Activated naive CD4-positive, alpha-beta T cell treated with anti-CD3 and anti-CD28 coated beads, Interleukin-2, amount 50 U/mL, for 24 hours (primary cell): Measurements from ENCODE around the gene MYB.

Experiments
- H3K27ac Mint-ChIP-seq: one replicate; pipeline ENCODE4 v1.8.0; 2021; ENCODE audit warnings: mild to moderate bottlenecking, mixed read lengths
- H3K27me3 Mint-ChIP-seq: one replicate; pipeline ENCODE4 v1.8.0; 2021; ENCODE audit warnings: mixed read lengths
- H3K36me3 Mint-ChIP-seq: one replicate; pipeline ENCODE4 v1.8.0; 2021; ENCODE audit warnings: mixed read lengths
- H3K4me1 Mint-ChIP-seq: one replicate; pipeline ENCODE4 v1.8.0; 2021; ENCODE audit warnings: mixed read lengths
- H3K4me3 Mint-ChIP-seq: one replicate; pipeline ENCODE4 v1.8.0; 2021; ENCODE audit warnings: mild to moderate bottlenecking, mixed read lengths
- H3K9me3 Mint-ChIP-seq: one replicate; pipeline ENCODE4 v1.8.0; 2021; ENCODE audit warnings: mixed read lengths

Gene MYB

DNA sequence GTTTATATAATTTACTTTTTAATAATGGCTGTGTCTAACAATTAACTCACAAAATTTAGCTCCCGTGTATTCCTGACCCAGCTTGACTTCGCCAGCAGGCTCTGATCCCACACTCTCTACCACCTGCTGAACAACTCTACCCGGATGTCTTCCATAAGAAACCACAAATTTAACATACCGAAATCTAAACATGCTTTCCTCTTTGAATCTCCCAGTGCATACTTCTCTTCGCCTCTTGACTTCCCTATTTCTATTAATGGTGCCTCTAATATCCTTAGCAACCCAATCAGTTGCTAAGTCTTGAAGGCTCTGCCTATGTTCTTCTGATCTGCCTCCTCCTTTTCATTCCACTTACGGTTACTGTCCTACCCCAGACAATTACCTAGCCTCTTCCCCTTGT, 4.6 kb upstream of the MYB start:
- Mint-ChIP-seq H3K9me3 (no peaks in the 10 kb centered on the region), H3K36me3 (no peaks in the 10 kb centered on the region), H3K4me1 (peaks cover 38% of the 10 kb centered on the region), H3K27me3 (no peaks in the 10 kb centered on the region), H3K4me3 (no peak overlapping the region), H3K27ac (peak overlapping the region; percentile 9)

DNA sequence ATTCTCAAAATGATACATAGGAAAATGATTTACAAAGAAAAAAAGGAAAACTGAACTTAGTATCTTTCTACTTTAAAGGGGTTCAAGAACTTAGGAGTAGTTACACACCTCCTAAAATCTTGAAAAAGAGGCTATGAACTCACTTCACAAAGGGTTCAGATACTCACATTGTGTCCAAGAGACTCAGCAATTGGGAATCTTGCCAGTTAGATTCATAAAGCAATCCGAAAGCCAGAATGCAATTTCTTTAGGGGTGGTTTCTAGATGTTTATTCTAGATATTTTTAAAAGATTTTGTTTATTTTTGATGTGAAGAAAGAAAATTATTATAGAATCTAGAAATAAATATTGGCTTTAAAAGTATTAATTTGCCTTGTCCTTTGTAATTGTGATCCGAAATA, 1.7 kb upstream of the MYB start:
- Mint-ChIP-seq H3K4me3 (peak overlapping the region; percentile 67), H3K36me3 (no peaks in the 10 kb centered on the region), H3K27ac (peak overlapping the region; percentile 85), H3K27me3 (no peaks in the 10 kb centered on the region), H3K9me3 (no peaks in the 10 kb centered on the region), H3K4me1 (peaks cover 48% of the 10 kb centered on the region)

DNA sequence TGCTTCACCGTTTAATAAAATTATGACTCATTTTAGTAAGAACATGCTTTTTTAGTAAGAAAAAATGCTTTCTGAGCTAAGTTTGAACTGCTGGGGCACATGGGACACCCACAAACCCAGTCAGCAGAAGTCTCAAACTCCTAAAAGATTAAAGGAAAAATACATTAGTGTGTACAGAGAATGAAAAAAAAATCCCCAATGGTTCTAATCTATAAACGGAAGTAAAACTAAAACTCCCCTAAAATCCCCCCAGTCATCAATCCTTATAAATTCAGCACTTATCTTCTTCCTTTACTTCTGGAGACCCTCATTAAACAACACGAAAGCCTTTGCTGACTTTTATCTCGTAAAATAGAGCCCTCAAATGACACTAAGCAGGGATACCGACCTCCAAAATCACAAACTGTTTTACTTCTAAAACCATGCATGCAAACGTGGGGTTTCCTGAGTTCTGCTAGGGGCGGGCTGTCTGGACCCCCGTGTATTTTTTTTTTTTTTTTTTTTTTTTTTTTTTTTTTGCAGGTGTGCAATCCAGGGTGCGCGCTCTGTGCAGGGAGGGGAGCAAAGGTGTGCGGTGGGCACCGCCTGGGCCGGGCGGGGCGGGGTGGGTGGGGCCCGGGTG, 1.1 kb upstream of the MYB start:
- H3K36me3 Mint-ChIP-seq, result no peaks in the 10 kb centered on the region
- no peaks in the 10 kb centered on the region for H3K9me3 Mint-ChIP-seq
- H3K4me1 Mint-ChIP-seq, result peaks cover 48% of the 10 kb centered on the region
- H3K27ac Mint-ChIP-seq, result peak overlapping the region; percentile 88
- peak overlapping the region; percentile 85 for H3K4me3 Mint-ChIP-seq
- no peaks in the 10 kb centered on the region for H3K27me3 Mint-ChIP-seq

DNA sequence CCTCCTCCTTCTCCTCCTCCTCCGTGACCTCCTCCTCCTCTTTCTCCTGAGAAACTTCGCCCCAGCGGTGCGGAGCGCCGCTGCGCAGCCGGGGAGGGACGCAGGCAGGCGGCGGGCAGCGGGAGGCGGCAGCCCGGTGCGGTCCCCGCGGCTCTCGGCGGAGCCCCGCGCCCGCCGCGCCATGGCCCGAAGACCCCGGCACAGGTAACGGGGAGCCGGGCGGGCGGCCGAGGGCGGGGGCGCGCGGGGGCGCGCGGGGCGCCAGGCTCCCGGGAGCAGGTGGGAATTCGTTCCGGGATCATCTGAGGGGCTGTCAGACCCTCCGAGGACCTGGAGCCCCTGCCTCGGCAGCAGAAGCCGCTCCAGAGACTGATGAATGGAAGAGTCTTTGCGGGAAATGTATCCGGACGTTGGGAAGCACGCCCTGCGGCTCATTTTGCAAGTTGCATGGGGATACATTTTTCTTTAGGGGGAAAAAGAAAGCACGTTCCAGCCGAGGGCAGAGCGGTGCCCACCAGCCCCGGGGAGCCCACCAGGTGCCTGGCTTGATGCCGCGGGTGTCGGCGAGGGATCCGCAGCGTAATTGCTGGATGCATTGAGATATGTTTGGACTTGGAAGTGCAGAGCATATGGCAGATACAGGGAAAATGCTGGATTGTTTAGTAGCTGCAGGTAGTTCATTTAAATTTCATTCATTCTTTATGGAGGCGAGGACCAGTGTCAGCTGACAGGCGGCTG, 394 bp downstream of the MYB start:
- Mint-ChIP-seq H3K27ac (peak overlapping the region; percentile 97), H3K36me3 (peaks cover 1% of the 10 kb centered on the region), H3K27me3 (no peaks in the 10 kb centered on the region), H3K9me3 (no peaks in the 10 kb centered on the region), H3K4me1 (peaks cover 45% of the 10 kb centered on the region), H3K4me3 (peak overlapping the region; percentile 97)

DNA sequence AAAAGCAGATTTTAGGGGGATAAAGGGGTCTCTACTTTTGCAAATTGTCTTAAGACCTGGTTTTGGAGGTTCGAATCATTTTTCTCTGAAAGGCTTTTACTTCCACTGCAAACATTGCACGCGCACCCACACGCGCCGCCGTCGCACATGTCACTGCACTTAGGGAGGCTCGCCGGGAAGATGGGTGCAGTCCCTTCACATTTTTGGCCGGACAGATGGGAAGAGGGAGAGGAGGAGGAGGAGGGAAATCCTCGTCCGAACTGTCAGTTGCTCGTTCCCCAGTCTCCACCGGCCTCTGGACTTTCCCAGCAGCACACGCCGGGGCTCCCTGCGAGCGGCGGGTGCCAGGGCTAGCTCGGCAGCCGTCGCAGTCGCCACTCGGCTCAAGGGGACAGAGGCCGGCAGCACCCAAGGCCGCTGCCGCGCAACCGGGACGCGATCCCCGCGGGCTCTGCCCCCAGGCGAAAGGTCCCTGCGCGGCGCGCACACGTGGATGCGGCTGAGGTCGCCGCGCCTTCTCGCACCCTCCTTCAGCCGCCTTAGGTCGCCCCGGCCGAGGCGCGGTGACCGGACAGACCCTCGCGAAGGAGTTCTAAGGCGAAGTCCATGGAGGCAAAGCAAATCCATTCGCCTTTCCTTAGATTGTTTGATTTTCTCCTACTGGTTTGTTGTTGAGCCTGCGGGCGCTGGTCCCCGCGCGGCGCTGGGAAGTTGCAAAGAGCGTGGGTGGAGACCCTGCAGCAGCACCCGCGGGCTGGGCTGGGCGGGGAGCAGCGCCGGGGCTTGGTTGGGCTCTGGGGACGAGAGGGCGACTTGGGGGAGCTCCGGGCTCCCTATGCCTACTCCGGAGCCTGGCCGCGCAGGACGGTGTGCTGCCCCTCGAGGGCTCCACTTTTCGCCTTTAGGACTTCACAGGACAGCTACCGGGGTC, 1.2 kb downstream of the MYB start:
- no peaks in the 10 kb centered on the region for H3K9me3 Mint-ChIP-seq
- peaks cover 1% of the 10 kb centered on the region for H3K36me3 Mint-ChIP-seq
- H3K27ac Mint-ChIP-seq, result peak overlapping the region; percentile 97
- H3K4me3 Mint-ChIP-seq, result peak overlapping the region; percentile 97
- no peaks in the 10 kb centered on the region for H3K27me3 Mint-ChIP-seq
- peaks cover 37% of the 10 kb centered on the region for H3K4me1 Mint-ChIP-seq

DNA sequence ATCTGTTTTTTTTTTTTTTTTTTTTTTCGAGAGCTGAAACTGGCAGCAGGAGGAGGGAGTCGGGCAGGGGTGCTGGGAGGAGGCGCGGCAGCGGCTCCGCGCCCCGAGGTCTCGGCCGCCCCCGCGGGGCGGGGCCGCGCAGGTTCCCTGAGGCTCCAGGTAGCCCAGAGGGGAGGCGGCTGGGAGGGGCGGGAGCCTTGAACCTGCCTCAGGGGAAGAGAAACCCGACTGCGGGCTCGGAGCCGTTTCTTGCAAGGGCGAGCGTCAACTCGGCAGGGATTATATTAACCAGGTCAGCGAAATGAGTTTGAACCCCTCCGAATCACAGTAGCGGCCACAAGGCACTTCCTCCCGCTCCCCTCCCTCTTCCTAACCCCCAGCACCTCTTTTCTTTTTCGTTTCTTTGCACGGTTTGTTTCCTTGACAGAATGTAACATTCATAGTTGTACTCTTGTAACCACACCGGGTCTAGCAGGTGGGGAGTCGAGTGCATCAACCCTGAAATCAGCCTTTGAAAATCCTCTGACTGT, 2.0 kb downstream of the MYB start:
- H3K27me3 Mint-ChIP-seq, result no peaks in the 10 kb centered on the region
- H3K9me3 Mint-ChIP-seq, result no peaks in the 10 kb centered on the region
- H3K4me1 Mint-ChIP-seq, result peaks cover 33% of the 10 kb centered on the region
- peaks cover 4% of the 10 kb centered on the region for H3K36me3 Mint-ChIP-seq
- peak overlapping the region; percentile 97 for H3K4me3 Mint-ChIP-seq
- H3K27ac Mint-ChIP-seq, result peak overlapping the region; percentile 75

DNA sequence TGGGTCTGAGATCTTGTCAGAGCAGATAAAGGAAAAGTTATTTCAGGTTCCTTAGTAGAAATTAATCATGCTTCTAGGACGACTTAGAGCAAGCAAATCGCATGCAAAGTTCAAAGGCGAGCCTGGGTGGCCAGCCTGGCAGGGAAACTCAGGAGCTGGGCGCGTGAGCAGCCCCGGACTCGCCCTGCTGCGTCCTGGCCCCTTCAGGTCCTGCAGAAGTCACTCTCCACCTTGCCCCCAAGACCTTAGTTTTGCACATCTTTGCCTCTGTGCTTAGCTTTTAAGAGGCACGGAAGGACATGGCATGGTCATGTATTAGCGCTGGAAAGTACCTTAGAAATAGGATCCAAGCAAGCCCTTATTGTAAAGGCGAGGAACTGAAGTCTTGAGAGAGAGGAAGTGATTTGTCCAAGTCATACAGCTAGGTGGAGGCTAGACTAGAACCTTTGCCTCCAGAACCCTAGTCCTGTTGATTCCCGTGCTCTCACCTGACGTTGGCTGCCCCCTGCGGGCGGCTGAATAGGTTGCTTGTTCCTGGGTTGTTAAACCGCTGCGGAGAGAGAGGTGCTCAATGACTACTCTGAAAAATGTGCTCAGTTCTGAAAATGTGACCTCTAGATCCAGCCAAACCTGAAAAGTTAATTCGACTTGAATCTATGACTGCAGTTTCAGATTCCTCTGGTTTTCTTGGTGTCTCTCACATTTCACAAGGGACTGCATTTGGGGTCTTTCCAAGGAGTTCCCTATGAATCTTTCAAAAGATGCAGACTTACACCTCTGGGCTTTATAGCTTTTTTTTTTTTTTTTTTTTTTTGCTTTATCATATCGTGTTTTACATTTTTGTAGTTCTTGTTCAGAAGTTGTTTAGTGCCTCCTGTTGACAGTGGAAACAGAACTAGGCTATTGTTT, 2.7 kb downstream of the MYB start:
- Mint-ChIP-seq H3K27ac (peak overlapping the region; percentile 75), H3K4me1 (peaks cover 31% of the 10 kb centered on the region), H3K27me3 (no peaks in the 10 kb centered on the region), H3K9me3 (no peaks in the 10 kb centered on the region), H3K36me3 (peaks cover 6% of the 10 kb centered on the region), H3K4me3 (peak overlapping the region; percentile 97)

DNA sequence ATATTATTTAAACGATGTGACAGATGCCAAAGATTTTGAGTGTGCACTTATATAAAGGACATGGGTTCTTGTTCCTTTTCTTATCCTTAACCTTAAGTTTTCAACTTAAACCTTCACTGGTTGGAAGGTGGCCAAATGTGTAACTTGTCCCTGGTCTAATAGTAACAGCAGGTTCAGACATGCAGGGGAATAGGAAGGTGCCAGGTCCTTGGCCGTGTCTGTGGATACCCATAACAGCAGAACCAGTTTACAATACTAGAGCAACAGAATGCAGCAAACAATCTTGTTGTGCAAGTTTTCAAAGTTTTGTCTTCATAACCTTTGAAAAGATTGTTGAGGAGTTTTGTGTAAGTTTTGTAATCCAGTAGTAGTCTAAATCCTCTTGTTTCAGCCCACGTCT, 4.4 kb downstream of the MYB start:
- Mint-ChIP-seq H3K27ac (peak overlapping the region; percentile 17), H3K4me3 (no peak overlapping the region), H3K9me3 (no peaks in the 10 kb centered on the region), H3K36me3 (peaks cover 16% of the 10 kb centered on the region), H3K27me3 (no peaks in the 10 kb centered on the region), H3K4me1 (peaks cover 28% of the 10 kb centered on the region)

DNA sequence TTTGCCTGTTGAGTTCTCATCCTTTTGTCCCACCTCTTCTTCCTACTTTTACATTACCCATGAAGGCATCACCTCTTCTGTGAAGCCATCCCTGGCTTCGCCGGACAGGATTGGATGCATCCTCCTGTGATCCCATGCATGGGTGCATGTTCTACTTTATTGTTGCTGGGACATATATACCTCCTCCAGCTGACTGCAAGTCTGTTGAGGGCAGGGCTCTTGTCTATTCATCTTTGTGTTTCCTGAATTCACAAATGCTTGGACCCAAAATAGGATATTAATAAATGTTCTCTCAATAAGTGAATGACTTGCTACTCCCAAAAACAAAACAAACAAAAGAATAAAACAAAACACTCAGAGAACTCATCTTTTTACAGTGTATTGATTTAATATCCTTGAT, 5.1 kb downstream of the MYB start:
- H3K27ac Mint-ChIP-seq, result peak overlapping the region; percentile 2
- H3K27me3 Mint-ChIP-seq, result no peaks in the 10 kb centered on the region
- H3K9me3 Mint-ChIP-seq, result no peaks in the 10 kb centered on the region
- H3K4me1 Mint-ChIP-seq, result peaks cover 28% of the 10 kb centered on the region
- H3K36me3 Mint-ChIP-seq, result peaks cover 16% of the 10 kb centered on the region
- no peak overlapping the region for H3K4me3 Mint-ChIP-seq

DNA sequence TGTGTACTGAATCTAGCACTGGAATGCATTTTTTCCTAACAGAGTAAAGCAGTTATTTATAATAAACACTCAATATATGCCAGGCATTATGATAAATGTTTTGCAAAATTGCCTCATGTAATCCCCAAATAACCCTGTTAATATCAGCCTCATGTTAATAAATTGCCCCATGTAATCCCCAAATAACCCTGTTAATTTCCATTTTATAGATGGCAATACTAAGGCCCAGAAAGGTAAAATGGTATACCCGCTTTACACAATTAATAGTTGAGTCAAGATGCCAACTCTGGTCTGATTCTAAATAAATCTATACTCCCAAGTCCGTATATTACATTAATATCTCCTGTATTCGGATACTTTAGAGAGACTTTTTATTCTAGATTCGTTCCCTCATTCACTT, 6.3 kb downstream of the MYB start:
- H3K4me1 Mint-ChIP-seq, result peaks cover 22% of the 10 kb centered on the region
- H3K36me3 Mint-ChIP-seq, result peaks cover 23% of the 10 kb centered on the region
- H3K4me3 Mint-ChIP-seq, result no peak overlapping the region

DNA sequence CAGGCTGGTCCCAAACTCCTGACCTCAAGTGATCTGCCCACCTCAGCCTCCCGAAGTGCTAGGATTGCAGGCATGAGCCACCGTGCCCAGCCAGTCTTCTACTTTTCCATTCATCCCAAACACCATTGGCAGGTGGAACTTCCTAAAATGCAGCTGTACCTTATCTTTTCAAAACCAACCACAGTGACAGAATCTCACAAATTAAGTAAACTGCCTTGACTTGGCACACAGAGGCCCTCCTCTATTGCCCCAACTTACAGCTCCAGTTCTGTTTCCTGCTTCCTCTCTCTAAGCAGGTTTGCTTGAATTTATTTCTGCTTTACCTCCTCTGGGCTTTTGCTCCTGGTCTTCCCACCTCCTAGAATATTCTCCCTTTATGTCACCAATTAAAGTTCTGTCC, 7.6 kb downstream of the MYB start:
- no peaks in the 10 kb centered on the region for H3K9me3 Mint-ChIP-seq
- no peaks in the 10 kb centered on the region for H3K27me3 Mint-ChIP-seq
- H3K4me3 Mint-ChIP-seq, result no peak overlapping the region
- peak overlapping the region; percentile 76 for H3K27ac Mint-ChIP-seq
- H3K4me1 Mint-ChIP-seq, result peaks cover 17% of the 10 kb centered on the region
- H3K36me3 Mint-ChIP-seq, result peaks cover 32% of the 10 kb centered on the region

More for the DNA sequence above, 6.3 kb downstream of the MYB start:
- Mint-ChIP-seq H3K27me3 (no peaks in the 10 kb centered on the region), H3K9me3 (no peaks in the 10 kb centered on the region), H3K27ac (no peak overlapping the region)

DNA sequence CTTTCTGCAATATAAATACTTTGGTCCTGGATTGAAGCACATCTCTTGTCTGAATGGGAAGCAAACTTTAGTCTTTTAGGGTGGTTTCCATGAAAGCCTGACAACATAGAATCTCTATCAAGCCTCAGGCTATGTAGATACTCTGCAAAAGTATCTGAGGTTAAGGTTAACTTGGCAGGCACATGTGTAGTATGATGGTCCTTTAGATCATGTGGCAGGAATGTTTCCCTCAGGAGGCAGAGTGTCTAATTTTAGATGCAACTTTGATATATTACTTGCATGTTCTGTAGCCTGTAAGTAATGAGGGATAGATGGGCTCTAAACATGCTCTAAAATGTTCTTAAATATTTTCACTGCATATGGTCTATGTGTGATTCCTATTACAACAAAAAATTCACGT, 8.2 kb downstream of the MYB start:
- no peak overlapping the region for H3K27ac Mint-ChIP-seq
- no peaks in the 10 kb centered on the region for H3K27me3 Mint-ChIP-seq
- no peak overlapping the region for H3K4me3 Mint-ChIP-seq
- peaks cover 38% of the 10 kb centered on the region for H3K36me3 Mint-ChIP-seq
- no peaks in the 10 kb centered on the region for H3K9me3 Mint-ChIP-seq
- peaks cover 13% of the 10 kb centered on the region for H3K4me1 Mint-ChIP-seq

DNA sequence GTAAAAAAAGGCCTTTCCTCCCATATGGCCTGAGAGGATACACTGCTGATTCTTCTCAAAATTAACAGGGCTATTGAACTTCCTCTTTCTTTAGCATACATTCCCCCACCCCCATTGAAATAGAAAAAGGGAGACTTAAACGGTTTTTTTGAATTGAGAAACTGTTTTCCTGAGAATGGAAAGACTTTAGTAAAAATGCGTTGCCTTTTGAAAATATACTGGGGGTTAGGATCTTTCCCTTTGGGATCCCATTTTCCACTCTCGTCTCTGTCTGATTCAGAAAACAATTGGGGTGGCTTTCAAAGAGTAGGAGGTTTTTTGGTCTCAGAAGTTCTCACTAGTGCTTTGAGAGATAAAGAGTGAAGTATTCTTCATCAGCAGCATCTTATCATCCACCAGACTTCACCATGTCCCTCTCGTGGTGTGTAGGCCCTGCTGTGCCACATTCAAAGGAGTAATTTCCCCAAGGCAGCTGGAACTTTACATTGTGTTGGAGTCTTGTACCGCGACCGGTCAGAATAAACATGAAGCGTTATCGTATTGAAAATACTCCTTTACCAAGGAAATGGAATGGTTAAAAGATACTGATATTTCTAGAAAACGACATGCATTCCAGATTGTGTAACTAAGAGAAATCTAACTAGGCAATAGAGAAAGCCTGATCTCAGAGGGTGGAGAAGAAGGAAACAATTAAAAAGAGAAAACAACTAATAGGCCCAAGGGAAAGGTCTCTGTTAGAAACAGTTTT, 10.6 kb downstream of the MYB start:
- Mint-ChIP-seq H3K36me3 (peaks cover 45% of the 10 kb centered on the region), H3K4me1 (peaks cover 27% of the 10 kb centered on the region), H3K27me3 (no peaks in the 10 kb centered on the region), H3K4me3 (no peak overlapping the region), H3K9me3 (no peaks in the 10 kb centered on the region), H3K27ac (no peak overlapping the region)
